Cardiac fibroblast (primary cell): ENCODE results near the gene KLHL20.
"Not testable (repeated sequence)": the region's sequence is repeated elsewhere in the genome, so short reads cannot be mapped to it uniquely, and the experiment has no call there.

Source experiments
- DNase-seq, 2 donors: peaks; one replicate each; pipeline versions ENCODE4 v3.0.0 to v3.0.0-alpha.2; 2010; ENCODE audit warnings: low read depth in 2 of 2
- H3K4me3 ChIP-seq, 2 donors: replicated peaks in 1 of 2; 1 replicate in 1 of 2; 2 replicates in 1 of 2; pipeline ENCODE4 v1.5.1; 2011; ENCODE audit warnings: low read depth in 2 of 2, low read length in 2 of 2, mild to moderate bottlenecking in 2 of 2, moderate library complexity in 1 of 2
- CTCF ChIP-seq: IDR thresholded peaks from one replicate; pipeline ENCODE4 v1.5.1; 2011; ENCODE audit warnings: low read depth, mild to moderate bottlenecking, low read length, inconsistent platforms

Gene KLHL20

GRCh38 chr1:173717238-173717637, 2.5 kb downstream of the KLHL20 start:
- TF ChIP-seq CTCF: no peak
- no peak overlapping the region for H3K4me3 ChIP-seq
- DNase-seq: no peak

GRCh38 chr1:173731331-173731730, 16.6 kb downstream of the KLHL20 start:
- not testable (repeated sequence) for H3K4me3 ChIP-seq, DNase-seq

DNA sequence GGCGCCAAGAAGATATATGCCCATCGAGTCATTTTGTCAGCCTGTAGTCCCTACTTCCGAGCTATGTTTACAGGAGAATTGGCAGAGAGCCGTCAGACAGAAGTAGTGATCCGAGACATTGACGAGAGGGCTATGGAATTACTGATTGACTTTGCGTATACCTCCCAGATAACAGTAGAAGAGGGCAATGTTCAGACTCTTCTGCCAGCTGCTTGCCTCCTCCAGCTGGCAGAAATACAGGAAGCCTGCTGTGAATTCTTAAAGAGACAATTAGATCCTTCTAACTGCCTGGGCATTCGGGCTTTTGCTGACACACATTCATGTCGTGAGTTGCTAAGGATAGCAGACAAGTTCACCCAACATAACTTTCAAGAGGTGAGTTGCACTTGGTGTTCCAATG, 19.1 kb downstream of the KLHL20 start:
- no peak for TF ChIP-seq CTCF
- no peak for DNase-seq
- H3K4me3 ChIP-seq: no peak overlapping the region

DNA sequence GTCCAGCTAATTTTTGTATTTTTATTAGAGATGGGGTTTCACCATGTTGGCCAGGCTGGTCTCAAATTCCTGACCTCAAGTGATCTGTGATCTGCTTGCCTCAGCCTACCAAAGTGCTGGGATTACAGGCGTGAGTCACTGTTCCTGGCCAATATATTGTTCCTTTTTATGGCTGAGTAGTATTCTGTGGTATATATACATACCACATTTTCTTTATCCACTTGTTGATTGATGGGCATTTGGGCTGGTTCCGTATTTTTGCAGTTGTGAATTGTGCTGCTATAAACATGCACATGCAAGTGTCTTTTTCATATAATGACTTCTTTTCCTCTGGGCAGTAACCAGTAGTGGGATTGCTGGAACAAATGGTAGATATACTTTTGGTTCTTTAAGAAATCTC, 21.3 kb downstream of the KLHL20 start:
- not testable (repeated sequence) for DNase-seq, H3K4me3 ChIP-seq

- TF ChIP-seq CTCF: no peak
- DNase-seq: no peak
- no peak overlapping the region for H3K4me3 ChIP-seq
Measured at GRCh38 chr1:173742203-173742886, 27.6 kb downstream of the KLHL20 start.

DNA sequence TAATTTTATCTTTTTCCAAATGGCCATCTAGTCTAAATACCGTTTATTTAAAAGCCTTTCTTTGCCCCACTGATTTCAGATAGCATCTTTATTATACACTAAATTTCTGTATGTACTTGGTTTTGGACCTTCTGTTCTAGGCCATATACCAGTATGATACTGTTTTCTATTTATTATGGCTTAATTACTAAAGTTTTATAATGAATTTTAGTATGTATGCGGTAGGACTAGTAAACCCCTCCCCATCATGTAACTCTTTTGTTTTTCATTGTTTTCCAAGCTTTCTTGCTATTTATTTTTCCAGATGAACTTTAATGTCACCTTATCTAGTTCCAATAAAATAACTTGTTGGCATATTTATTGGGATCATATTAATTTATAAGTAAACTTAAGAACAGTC, 29.9 kb downstream of the KLHL20 start:
- no peak for TF ChIP-seq CTCF
- DNase-seq: no peak
- H3K4me3 ChIP-seq: no peak overlapping the region

DNA sequence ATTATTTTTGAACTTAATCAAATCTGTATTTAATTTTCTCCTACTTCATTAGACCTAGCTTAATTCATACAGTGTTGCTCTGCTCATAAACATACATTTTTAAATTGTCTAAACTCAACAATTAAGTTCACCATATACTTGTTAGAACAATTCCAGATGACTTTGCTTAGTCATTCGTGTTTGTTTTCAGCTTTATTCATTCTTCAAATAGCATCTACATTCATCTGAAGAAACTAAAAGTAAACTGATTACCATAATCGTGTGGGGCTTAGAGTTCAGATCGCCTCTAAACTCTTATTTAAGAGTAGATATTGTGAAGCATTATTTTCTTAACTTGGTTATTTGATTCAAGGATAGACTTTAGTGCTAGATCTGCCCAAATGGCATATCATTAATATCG, 34.4 kb downstream of the KLHL20 start:
- H3K4me3 ChIP-seq: no peak overlapping the region
- DNase-seq: no peak
- TF ChIP-seq CTCF: no peak

DNA sequence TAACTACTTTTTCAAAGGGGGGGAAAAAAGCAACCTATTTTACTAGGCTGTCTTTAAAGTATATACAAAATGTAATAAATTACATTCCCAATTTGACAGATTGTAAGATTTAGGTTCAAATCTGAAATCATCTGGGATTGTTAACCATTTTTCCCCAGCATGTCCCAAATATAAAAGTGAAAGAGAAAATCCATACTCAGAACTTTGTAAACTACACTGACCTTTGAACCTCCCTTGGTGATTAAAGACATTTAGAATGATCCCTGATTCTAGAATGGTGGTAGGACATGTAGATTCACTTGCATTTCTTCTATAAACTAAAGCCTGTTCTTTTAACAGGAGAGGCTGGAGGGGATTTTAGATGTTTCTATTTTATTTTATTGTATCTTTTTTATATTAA, 39.0 kb downstream of the KLHL20 start:
- TF ChIP-seq CTCF: no peak
- no peak overlapping the region for H3K4me3 ChIP-seq
- DNase-seq: no peak
